Type B pancreatic cell (in vitro differentiated cells): ENCODE data around the gene CORO7. TPM values are rescaled to one million over a fixed set of nuclear protein-coding genes. Genes with fewer than 3 reads are reported as not detected.

Experiments used
- DNase-seq: peaks from one replicate; pipeline ENCODE4 v3.0.0; 2021; ENCODE audit warnings: mixed read lengths; ENCODE audit not compliant: unreplicated experiment; ENCODE audit errors: extremely low spot score
- H3K27ac Mint-ChIP-seq: 2 replicates; pipeline ENCODE4 v1.8.0; 2021; ENCODE audit warnings: mild to moderate bottlenecking, mixed read lengths
- H3K27me3 Mint-ChIP-seq: 2 replicates; pipeline ENCODE4 v1.8.0; 2021; ENCODE audit warnings: mixed read lengths
- H3K36me3 Mint-ChIP-seq: 2 replicates; pipeline ENCODE4 v1.8.0; 2021; ENCODE audit warnings: mixed read lengths
- H3K4me1 Mint-ChIP-seq: one replicate; pipeline ENCODE4 v1.8.0; 2021; ENCODE audit warnings: mixed read lengths; ENCODE audit not compliant: unreplicated experiment
- H3K4me3 Mint-ChIP-seq: 2 replicates; pipeline ENCODE4 v1.8.0; 2021; ENCODE audit warnings: mild to moderate bottlenecking, mixed read lengths
- H3K9me3 Mint-ChIP-seq: 2 replicates; pipeline ENCODE4 v1.8.0; 2021; ENCODE audit warnings: mixed read lengths
- total RNA-seq: library from RNA; stranded (reverse); gene quantifications from 2 replicates; pipeline ENCODE4 v1.2.1, GENCODE V29; 2021; ENCODE audit warnings: low replicate concordance
- TF ChIP-seq, protein P1 (sequence below): fragments of 200-600 bp; sonication (generic); conservative IDR thresholded peaks from 2 replicates; pipeline ENCODE4 v1.5.0; 2021; ENCODE audit warnings: antibody characterized with exemption, mild to moderate bottlenecking

Gene CORO7
- total RNA-seq, 1 donor from 2014 or later = 32.3 TPM

DNA sequence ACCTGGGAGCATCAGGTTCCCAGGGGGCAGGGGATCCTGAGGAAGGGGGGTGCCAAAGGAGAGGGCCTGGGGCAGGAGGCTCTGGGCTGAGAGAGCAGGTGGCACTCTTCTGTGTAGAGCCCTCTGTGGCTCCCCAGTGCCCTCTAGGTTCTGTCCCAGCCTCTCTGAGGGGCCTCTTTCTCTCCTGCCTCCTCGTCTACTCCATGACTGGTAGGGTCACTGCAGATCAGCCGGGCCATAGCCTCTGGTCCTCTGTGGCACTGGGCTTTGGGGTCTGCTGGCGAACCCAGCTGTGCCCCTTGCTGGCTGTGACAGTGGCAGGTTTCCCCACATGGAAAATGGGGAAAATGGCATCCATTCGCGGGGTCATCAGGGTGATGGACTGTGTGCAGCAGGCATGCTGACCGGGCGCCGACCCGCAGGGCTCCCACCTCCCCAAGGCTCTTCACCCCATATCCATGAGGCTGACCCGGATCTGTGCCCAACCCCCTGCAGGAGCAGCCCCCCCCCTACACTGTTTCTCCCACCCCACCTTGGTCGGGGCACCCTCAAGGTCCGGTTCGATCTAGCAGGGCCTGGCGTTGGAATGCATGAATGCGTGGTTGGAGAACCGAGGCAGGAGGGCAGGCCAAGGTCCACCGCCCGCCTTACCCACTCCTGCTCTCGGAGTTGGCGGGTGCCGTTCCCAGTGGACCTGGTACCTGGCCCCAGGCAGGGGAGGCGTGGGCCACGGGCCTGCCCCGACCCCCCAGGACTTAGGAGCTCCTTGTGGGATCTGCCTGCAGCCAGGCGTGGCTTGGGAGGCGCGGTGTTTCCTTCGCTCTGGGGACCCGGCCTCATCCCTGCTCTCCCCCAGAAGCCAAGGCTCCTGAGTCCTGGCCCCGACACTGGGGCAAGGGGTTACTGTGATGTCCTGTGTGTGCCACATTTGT lies 94.0 kb downstream of the CORO7 start:
- no peaks in the 10 kb centered on the region for H3K36me3 Mint-ChIP-seq
- TF ChIP-seq, protein P1, sequence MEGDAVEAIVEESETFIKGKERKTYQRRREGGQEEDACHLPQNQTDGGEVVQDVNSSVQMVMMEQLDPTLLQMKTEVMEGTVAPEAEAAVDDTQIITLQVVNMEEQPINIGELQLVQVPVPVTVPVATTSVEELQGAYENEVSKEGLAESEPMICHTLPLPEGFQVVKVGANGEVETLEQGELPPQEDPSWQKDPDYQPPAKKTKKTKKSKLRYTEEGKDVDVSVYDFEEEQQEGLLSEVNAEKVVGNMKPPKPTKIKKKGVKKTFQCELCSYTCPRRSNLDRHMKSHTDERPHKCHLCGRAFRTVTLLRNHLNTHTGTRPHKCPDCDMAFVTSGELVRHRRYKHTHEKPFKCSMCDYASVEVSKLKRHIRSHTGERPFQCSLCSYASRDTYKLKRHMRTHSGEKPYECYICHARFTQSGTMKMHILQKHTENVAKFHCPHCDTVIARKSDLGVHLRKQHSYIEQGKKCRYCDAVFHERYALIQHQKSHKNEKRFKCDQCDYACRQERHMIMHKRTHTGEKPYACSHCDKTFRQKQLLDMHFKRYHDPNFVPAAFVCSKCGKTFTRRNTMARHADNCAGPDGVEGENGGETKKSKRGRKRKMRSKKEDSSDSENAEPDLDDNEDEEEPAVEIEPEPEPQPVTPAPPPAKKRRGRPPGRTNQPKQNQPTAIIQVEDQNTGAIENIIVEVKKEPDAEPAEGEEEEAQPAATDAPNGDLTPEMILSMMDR = no peak
- no peak for DNase-seq
- no peak overlapping the region for H3K27ac Mint-ChIP-seq
- no peaks in the 10 kb centered on the region for H3K9me3 Mint-ChIP-seq
- peaks cover 12% of the 10 kb centered on the region for H3K4me1 Mint-ChIP-seq
- no peak overlapping the region for H3K4me3 Mint-ChIP-seq
- H3K27me3 Mint-ChIP-seq = no peaks in the 10 kb centered on the region

DNA sequence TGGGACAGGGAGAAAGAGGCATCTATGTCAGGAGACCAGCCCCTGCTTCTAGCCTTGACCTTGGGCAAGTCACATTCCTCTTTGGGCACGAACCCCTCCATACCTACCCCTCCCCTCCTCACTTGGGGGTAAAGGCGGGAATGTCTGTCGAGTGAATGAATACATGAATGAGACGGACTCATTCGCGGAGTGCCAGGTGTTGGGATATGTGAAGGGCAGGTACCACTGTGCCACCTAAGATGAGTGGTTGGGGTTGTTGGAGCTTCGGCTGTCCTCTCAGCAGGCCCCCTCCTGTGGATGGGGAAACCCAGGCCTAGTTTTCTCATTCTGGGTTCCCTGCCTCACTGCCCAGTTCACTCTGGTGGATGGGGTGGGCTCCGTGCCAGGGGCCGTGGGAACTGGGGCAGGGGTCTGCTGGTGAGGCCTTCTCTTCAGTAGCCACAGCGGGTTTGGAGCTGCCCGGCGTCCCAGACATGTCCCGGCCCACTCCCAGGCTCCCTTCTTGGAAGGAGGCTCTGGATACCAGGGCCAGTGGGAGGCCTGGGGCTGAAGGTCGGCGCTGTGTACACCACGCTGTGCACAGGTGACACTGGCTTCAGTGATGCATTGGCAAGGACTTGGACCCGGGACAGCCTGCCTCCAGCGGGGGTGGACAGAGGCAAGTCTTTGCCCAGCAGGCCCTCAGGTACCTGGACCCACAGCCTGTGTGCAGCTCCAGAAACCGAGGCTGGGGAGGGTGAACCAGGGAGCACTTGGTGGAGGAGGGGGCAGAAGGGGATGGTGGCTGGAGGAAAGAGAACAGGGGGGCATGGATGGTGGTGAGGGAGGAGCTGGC lies 94.9 kb downstream of the CORO7 start:
- Mint-ChIP-seq H3K27me3 (no peaks in the 10 kb centered on the region), H3K4me1 (peaks cover 12% of the 10 kb centered on the region), H3K4me3 (no peak overlapping the region), H3K36me3 (no peaks in the 10 kb centered on the region), H3K9me3 (no peaks in the 10 kb centered on the region), H3K27ac (no peak overlapping the region)
- no peak for DNase-seq
- TF ChIP-seq, protein P1 = no peak

DNA sequence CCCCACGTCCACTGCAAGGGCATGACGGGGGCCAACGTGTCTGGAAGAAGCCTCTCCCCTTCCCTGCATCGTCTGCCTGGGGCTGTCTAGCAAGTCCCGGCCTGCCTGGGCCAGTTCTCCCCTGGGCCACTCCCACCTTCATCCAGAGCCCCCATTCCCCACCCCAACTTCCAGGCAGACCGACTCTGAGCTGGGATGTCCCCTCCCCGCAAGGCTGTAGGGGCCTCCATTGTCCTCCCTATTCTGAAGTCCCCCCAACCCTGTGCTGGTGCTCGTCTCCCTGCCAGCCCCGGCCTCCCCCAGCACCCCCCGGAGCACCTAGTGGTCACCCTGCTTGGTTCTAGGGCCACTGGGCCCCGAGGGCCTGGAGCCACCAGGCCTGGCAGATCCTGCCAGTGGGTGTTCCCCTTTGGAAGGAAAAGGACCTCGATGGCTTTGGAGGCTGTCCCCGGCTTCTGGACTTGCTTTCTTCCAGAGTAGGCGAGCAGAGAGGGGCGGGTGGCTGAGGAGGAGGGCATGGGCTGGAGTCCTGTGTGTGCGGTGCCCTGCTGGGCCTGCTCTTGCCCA lies 95.7 kb downstream of the CORO7 start:
- TF ChIP-seq, protein P1 = no peak
- no peak for DNase-seq
- Mint-ChIP-seq H3K4me1 (peaks cover 12% of the 10 kb centered on the region), H3K27me3 (no peaks in the 10 kb centered on the region), H3K36me3 (no peaks in the 10 kb centered on the region), H3K27ac (no peak overlapping the region), H3K9me3 (no peaks in the 10 kb centered on the region), H3K4me3 (no peak overlapping the region)

DNA sequence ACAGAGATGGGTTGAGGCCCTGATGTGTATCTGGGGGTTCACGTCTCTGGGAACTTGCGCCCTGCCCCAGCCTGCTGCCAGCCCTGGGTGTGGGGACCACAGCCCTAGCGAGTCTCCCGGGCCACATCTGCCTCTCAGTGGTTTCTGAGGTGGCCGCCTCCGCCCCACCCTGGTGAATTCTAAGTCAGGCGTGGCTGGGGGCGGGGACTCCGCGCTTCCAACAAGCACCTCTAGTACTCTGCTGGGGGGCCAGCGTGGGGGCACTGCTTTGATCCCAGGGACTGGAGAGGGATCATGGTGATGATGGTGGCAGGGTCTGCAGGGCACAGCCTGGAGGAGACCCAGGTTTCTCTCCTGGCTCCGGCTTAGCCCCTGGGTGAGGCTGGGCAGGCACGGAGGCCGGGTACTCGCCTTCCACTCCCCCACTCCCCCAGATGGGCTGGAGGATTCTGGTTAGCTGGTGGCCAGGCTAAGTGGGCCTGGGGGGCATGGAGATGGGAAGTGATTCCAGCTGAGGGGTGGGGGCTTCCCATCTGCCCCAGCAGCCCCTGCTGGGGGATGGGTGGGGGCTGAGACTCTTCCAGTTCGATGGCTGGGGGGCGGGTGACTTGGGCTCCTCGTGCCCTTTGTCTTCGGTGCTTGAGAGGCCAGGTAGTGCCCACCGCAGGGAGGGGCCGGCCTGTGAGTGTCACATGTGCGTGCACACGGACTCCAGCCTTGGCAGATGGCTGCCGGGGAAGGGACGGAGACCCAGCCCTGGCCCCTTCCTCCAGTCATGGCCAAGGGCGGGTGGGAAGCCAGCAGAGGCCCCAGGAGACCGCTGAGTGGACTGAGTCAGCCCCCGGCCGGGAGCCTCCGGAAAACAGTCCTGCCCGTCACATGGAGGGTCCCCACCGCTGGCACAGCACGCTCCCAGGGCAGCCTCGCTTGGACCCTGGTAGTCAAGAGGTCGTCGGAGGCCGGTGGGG lies 96.7 kb downstream of the CORO7 start:
- Mint-ChIP-seq H3K4me3 (peak overlapping the region; percentile 70), H3K36me3 (no peaks in the 10 kb centered on the region), H3K4me1 (peaks cover 13% of the 10 kb centered on the region)

More for the DNA sequence above, 96.7 kb downstream of the CORO7 start:
- TF ChIP-seq, protein P1 = no peak
- Mint-ChIP-seq H3K9me3 (no peaks in the 10 kb centered on the region), H3K27ac (peak overlapping the region; percentile 56), H3K27me3 (peaks cover 3% of the 10 kb centered on the region)
- DNase-seq = no peak
